ENCODE data around the gene TTC39B.

TTC39B gene

DNA sequence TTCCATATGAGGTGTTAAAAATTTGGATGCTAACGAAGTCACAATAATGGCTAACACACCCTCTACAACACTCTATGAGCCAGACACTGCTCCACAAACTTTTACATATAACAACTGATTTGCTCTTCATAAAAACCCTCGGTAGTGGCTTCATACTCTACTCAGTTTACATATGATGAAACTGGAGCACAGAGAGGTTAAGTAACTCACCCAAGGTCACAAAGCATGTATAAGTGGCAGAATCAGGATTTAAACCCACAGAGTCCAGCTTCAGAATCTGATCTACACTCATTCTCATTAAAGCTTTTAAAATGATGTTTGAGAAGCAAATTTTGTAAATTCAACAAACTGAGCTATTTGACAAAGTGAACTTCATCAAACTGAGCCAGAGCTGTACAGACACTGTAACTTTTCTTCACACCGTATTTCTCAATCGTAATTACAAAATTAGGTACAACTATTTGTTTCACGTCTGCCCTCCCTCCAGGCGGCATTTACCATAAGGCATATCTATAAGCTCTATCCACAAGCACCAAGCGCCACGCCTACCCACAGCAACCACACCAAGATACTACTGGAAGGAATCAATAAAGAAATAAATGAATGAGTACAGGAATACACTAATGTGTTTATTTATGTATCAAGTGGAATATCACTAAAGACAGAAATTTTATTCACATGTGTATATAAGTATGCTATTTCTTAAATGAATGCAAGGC is 24.3 kb downstream of the TTC39B start:
- POLR2A ChIA-PET: no interaction called here
- TF ChIP-seq ZNF837 (tag by site-specific recombination; IDR thresholded peaks at IDR 0.05): no peak
- no peak for TF ChIP-seq OSR2 (tag by site-specific recombination; IDR thresholded peaks at IDR 0.05)
- TF ChIP-seq IKZF3 (tag by site-specific recombination; IDR thresholded peaks at IDR 0.05): no peak
- TF ChIP-seq ZNF138 (tag by site-specific recombination; IDR thresholded peaks at IDR 0.05; ENCODE audit: borderline replicate concordance): no peak
- TF ChIP-seq ZNF48 (tag by site-specific recombination; IDR thresholded peaks at IDR 0.05): no peak
- no peak for TF ChIP-seq ZNF529 (tag by site-specific recombination; IDR thresholded peaks at IDR 0.05; ENCODE audit: insufficient replicate concordance)
- TF ChIP-seq WT1 (tag by site-specific recombination; IDR thresholded peaks at IDR 0.05): no peak
- TF ChIP-seq, protein P1, sequence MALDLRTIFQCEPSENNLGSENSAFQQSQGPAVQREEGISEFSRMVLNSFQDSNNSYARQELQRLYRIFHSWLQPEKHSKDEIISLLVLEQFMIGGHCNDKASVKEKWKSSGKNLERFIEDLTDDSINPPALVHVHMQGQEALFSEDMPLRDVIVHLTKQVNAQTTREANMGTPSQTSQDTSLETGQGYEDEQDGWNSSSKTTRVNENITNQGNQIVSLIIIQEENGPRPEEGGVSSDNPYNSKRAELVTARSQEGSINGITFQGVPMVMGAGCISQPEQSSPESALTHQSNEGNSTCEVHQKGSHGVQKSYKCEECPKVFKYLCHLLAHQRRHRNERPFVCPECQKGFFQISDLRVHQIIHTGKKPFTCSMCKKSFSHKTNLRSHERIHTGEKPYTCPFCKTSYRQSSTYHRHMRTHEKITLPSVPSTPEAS (tag by site-specific recombination; IDR thresholded peaks at IDR 0.05): no peak
- no peak for TF ChIP-seq ZNF560 (tag by site-specific recombination; IDR thresholded peaks at IDR 0.05; ENCODE audit: borderline replicate concordance)
- TF ChIP-seq ZNF423 (tag by site-specific recombination; IDR thresholded peaks at IDR 0.05): no peak
- TF ChIP-seq ZBTB48 (tag by site-specific recombination; IDR thresholded peaks at IDR 0.05): no peak
- TF ChIP-seq MEIS1 (CRISPR knock-in tag; IDR thresholded peaks at IDR 0.05; ENCODE audit: borderline replicate concordance): no peak
- no peak for TF ChIP-seq ZNF416 (tag by site-specific recombination; IDR thresholded peaks at IDR 0.05)
- no peak for TF ChIP-seq ZNF202 (tag by site-specific recombination; IDR thresholded peaks at IDR 0.05; ENCODE audit: borderline replicate concordance)
- TF ChIP-seq, protein P2, sequence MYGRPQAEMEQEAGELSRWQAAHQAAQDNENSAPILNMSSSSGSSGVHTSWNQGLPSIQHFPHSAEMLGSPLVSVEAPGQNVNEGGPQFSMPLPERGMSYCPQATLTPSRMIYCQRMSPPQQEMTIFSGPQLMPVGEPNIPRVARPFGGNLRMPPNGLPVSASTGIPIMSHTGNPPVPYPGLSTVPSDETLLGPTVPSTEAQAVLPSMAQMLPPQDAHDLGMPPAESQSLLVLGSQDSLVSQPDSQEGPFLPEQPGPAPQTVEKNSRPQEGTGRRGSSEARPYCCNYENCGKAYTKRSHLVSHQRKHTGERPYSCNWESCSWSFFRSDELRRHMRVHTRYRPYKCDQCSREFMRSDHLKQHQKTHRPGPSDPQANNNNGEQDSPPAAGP (tag by site-specific recombination; IDR thresholded peaks at IDR 0.05): no peak
- TF ChIP-seq HOXC10 (CRISPR knock-in tag; IDR thresholded peaks at IDR 0.05): no peak
- no peak for TF ChIP-seq SP3 (tag by site-specific recombination; IDR thresholded peaks at IDR 0.05)
- TF ChIP-seq ZNF501 (tag by site-specific recombination; IDR thresholded peaks at IDR 0.05): no peak
- Histone ChIP-seq H3K9me3 (ENCODE audit: control insufficient read depth, insufficient read depth, low read depth, low read length) (no peaks in the 10 kb centered on the region), H3K27ac (ENCODE audit: extremely low read depth, low read depth, low read length) (no peak overlapping the region), H3K4me1 (ENCODE audit: control insufficient read depth, insufficient read depth, low read length) (0 out of 2 replicates have a peak, but pooled peaks cover 3% of the 10 kb centered on the region), H3K4me3 (ENCODE audit: low read depth, low read length) (no peak overlapping the region), H3K36me3 (ENCODE audit: control insufficient read depth in 2 of 2, insufficient read depth in 1 of 2, low read length in 2 of 2) (no peaks in the 10 kb centered on the region)
- CTCF ChIA-PET: interaction anchor here (0.6 to 1.1 kb wide), 4 partner anchors 55 to 420 kb away, joined by 3 to 7 read pairs (median 4); no protein-coding TSS in a partner anchor

- ChIA-PET POLR2A (no interaction called here), CTCF (interaction anchor here (0.7 kb wide), 1 partner anchor 11 kb away, joined by 3 read pairs; no protein-coding TSS in a partner anchor)
- H3K4me3 ChIP-seq (ENCODE audit: low read depth, low read length): no peak overlapping the region
- H3K4me1 ChIP-seq (ENCODE audit: control insufficient read depth, insufficient read depth, low read length): no peaks in the 10 kb centered on the region
- H3K9me3 ChIP-seq (ENCODE audit: control insufficient read depth, insufficient read depth, low read depth, low read length): no peaks in the 10 kb centered on the region
- H3K27ac ChIP-seq (ENCODE audit: extremely low read depth, low read depth, low read length): no peak overlapping the region
- TF ChIP-seq ZNF398 (tag by site-specific recombination; IDR thresholded peaks at IDR 0.05): no peak
- TF ChIP-seq ZNF426 (tag by site-specific recombination; IDR thresholded peaks at IDR 0.05): no peak
- TF ChIP-seq ZSCAN23 (tag by site-specific recombination; IDR thresholded peaks at IDR 0.05): no peak
- TF ChIP-seq, protein P3, sequence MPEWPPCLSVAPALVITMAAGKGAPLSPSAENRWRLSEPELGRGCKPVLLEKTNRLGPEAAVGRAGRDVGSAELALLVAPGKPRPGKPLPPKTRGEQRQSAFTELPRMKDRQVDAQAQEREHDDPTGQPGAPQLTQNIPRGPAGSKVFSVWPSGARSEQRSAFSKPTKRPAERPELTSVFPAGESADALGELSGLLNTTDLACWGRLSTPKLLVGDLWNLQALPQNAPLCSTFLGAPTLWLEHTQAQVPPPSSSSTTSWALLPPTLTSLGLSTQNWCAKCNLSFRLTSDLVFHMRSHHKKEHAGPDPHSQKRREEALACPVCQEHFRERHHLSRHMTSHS (tag by site-specific recombination; IDR thresholded peaks at IDR 0.05): no peak
- TF ChIP-seq ZNF2 (tag by site-specific recombination; IDR thresholded peaks at IDR 0.05): no peak
- TF ChIP-seq ATF2 (tag by site-specific recombination; IDR thresholded peaks at IDR 0.05; ENCODE audit: low read depth): no peak
- TF ChIP-seq EGR2 (tag by site-specific recombination; IDR thresholded peaks at IDR 0.05; ENCODE audit: low read depth): no peak
- no peak for TF ChIP-seq ZNF16 (tag by site-specific recombination; IDR thresholded peaks at IDR 0.05; ENCODE audit: low read depth)
- no peak for TF ChIP-seq ZNF155 (tag by site-specific recombination; IDR thresholded peaks at IDR 0.05)
- no peaks in the 10 kb centered on the region for H3K36me3 ChIP-seq (ENCODE audit: control insufficient read depth in 2 of 2, insufficient read depth in 1 of 2, low read length in 2 of 2)
These were observed 26.4 kb downstream of the TTC39B start for GRCh38 chr9:15280647-15281046.
